ENCODE results near the gene PPL. TPM values are rescaled to one million over a fixed set of nuclear protein-coding genes. Genes with fewer than 3 reads are reported as not detected.

PPL gene
- total and polyA plus RNA-seq, 7 experiments from 2014 or later = 0.15 to 0.47 TPM; not detected in 5

GRCh38 chr16:4865231-4865860, 71.6 kb downstream of the PPL start:
- Mint-ChIP-seq H3K4me3 (no peak overlapping the region), H3K4me1 (peaks cover 8 to 38% (median 27%) of the 10 kb centered on the region in 7 donors), H3K27ac (no peak overlapping the region), H3K36me3 (peaks cover 12 to 37% (median 13%) of the 10 kb centered on the region in 5 donors), H3K27me3 (no peaks in the 10 kb centered on the region), H3K9me3 (no peaks in the 10 kb centered on the region)
- intact Hi-C loops (cut with micrococcal nuclease) = no loop called here
- H3K27me3 ChIP-seq (ENCODE audit: control insufficient read depth in 2 of 2, insufficient read depth in 2 of 2, low read length in 2 of 2) = no peaks in the 10 kb centered on the region
- no peak overlapping the region for H3K4me3 ChIP-seq (ENCODE audit: low read length)
- CTCF ChIA-PET = no interaction called here
- H3K36me3 ChIP-seq (ENCODE audit: control insufficient read depth in 2 of 3, insufficient read depth in 3 of 3, low read length in 3 of 3) = peaks cover 10 to 48% (median 31%) of the 10 kb centered on the region in 3 experiments
- no peak for ATAC-seq
- no peak for DNase-seq
- H3K27ac ChIP-seq (ENCODE audit: low read depth, low read length) = no peak overlapping the region
- H3K4me1 ChIP-seq (ENCODE audit: control insufficient read depth in 2 of 2, insufficient read depth in 2 of 2, low read length in 2 of 2) = no peaks in the 10 kb centered on the region
- H3K9me3 ChIP-seq (ENCODE audit: control insufficient read depth in 2 of 3, low read length in 3 of 3) = no peaks in the 10 kb centered on the region
- POLR2A ChIA-PET = no interaction called here

GRCh38 chr16:4864728-4865127, 72.2 kb downstream of the PPL start:
- Mint-ChIP-seq H3K36me3 (peaks cover 10 to 36% (median 17%) of the 10 kb centered on the region in 5 donors), H3K9me3 (peaks cover 0 to 2% (median 0%) of the 10 kb centered on the region in 11 donors), H3K4me1 (peaks cover 8 to 38% (median 27%) of the 10 kb centered on the region in 7 donors), H3K27ac (peak overlapping the region in 2 of 9 donors; percentile 5 to 8), H3K4me3 (no peak overlapping the region), H3K27me3 (no peaks in the 10 kb centered on the region)
- Histone ChIP-seq H3K4me3 (ENCODE audit: low read length) (no peak overlapping the region), H3K4me1 (ENCODE audit: control insufficient read depth in 2 of 2, insufficient read depth in 2 of 2, low read length in 2 of 2) (no peaks in the 10 kb centered on the region), H3K9me3 (ENCODE audit: control insufficient read depth in 2 of 3, low read length in 3 of 3) (no peaks in the 10 kb centered on the region), H3K27me3 (ENCODE audit: control insufficient read depth in 2 of 2, insufficient read depth in 2 of 2, low read length in 2 of 2) (no peaks in the 10 kb centered on the region), H3K27ac (ENCODE audit: low read depth, low read length) (no peak overlapping the region), H3K36me3 (ENCODE audit: control insufficient read depth in 2 of 3, insufficient read depth in 3 of 3, low read length in 3 of 3) (peaks cover 16 to 48% (median 31%) of the 10 kb centered on the region in 3 experiments)
- intact Hi-C loops (cut with micrococcal nuclease) = no loop called here
- ChIA-PET POLR2A (no interaction called here), CTCF (no interaction called here)
- ATAC-seq (no peak), DNase-seq (no peak)

GRCh38 chr16:4862639-4863038, 74.3 kb downstream of the PPL start:
- intact Hi-C loops (cut with micrococcal nuclease) = no loop called here
- Histone ChIP-seq H3K27me3 (ENCODE audit: control insufficient read depth in 2 of 2, insufficient read depth in 2 of 2, low read length in 2 of 2) (no peaks in the 10 kb centered on the region), H3K27ac (ENCODE audit: low read depth, low read length) (no peak overlapping the region), H3K4me1 (ENCODE audit: control insufficient read depth in 2 of 2, insufficient read depth in 2 of 2, low read length in 2 of 2) (no peaks in the 10 kb centered on the region), H3K9me3 (ENCODE audit: control insufficient read depth in 2 of 3, low read length in 3 of 3) (no peaks in the 10 kb centered on the region), H3K36me3 (ENCODE audit: control insufficient read depth in 2 of 3, insufficient read depth in 3 of 3, low read length in 3 of 3) (peaks cover 25 to 52% (median 26%) of the 10 kb centered on the region in 3 experiments), H3K4me3 (ENCODE audit: low read length) (no peak overlapping the region)
- Mint-ChIP-seq H3K36me3 (peaks cover 19 to 43% (median 24%) of the 10 kb centered on the region in 5 donors), H3K27ac (peak overlapping the region in 1 of 9 donors; percentile 24), H3K9me3 (peaks cover 0 to 2% (median 0%) of the 10 kb centered on the region in 11 donors), H3K4me1 (peaks cover 11 to 32% (median 26%) of the 10 kb centered on the region in 7 donors), H3K27me3 (no peaks in the 10 kb centered on the region), H3K4me3 (no peak overlapping the region)
- ATAC-seq = no peak
- CTCF ChIA-PET = no interaction called here
- POLR2A ChIA-PET = no interaction called here
- DNase-seq = no peak

- DNase-seq (no peak), ATAC-seq (no peak)
- no peak overlapping the region for H3K4me3 ChIP-seq (ENCODE audit: low read length)
- Mint-ChIP-seq H3K4me3 (no peak overlapping the region), H3K36me3 (peaks cover 19 to 45% (median 20%) of the 10 kb centered on the region in 5 donors), H3K4me1 (peaks cover 9 to 29% (median 20%) of the 10 kb centered on the region in 7 donors), H3K27ac (peak overlapping the region in 1 of 9 donors; percentile 19), H3K27me3 (no peaks in the 10 kb centered on the region), H3K9me3 (peaks cover 0 to 2% (median 0%) of the 10 kb centered on the region in 11 donors)
- intact Hi-C loops (cut with micrococcal nuclease) = no loop called here
- no peak overlapping the region for H3K27ac ChIP-seq (ENCODE audit: low read depth, low read length)
- H3K27me3 ChIP-seq (ENCODE audit: control insufficient read depth in 2 of 2, insufficient read depth in 2 of 2, low read length in 2 of 2) = no peaks in the 10 kb centered on the region
- no peaks in the 10 kb centered on the region for H3K9me3 ChIP-seq (ENCODE audit: control insufficient read depth in 2 of 3, low read length in 3 of 3)
- ChIA-PET POLR2A (no interaction called here), CTCF (no interaction called here)
- H3K36me3 ChIP-seq (ENCODE audit: control insufficient read depth in 2 of 3, insufficient read depth in 3 of 3, low read length in 3 of 3) = peaks cover 25 to 63% (median 30%) of the 10 kb centered on the region in 3 experiments
- no peaks in the 10 kb centered on the region for H3K4me1 ChIP-seq (ENCODE audit: control insufficient read depth in 2 of 2, insufficient read depth in 2 of 2, low read length in 2 of 2)
These were observed 76.1 kb downstream of the PPL start for GRCh38 chr16:4860727-4861342.

GRCh38 chr16:4859900-4860255, 77.1 kb downstream of the PPL start:
- intact Hi-C loops (cut with micrococcal nuclease) = no loop called here
- H3K27me3 Mint-ChIP-seq = no peaks in the 10 kb centered on the region
- H3K4me1 Mint-ChIP-seq = peaks cover 9 to 27% (median 19%) of the 10 kb centered on the region in 7 donors
- no peak overlapping the region for H3K4me3 Mint-ChIP-seq
- ChIA-PET CTCF (interaction anchor here (0.5 kb wide), 1 partner anchor 75 kb away, joined by 3 read pairs; no protein-coding TSS in a partner anchor), POLR2A (no interaction called here)
- Histone ChIP-seq H3K36me3 (ENCODE audit: control insufficient read depth in 2 of 3, insufficient read depth in 3 of 3, low read length in 3 of 3) (peaks cover 25 to 70% (median 30%) of the 10 kb centered on the region in 3 experiments), H3K27ac (ENCODE audit: low read depth, low read length) (no peak overlapping the region), H3K4me1 (ENCODE audit: control insufficient read depth in 2 of 2, insufficient read depth in 2 of 2, low read length in 2 of 2) (no peaks in the 10 kb centered on the region), H3K9me3 (ENCODE audit: control insufficient read depth in 2 of 3, low read length in 3 of 3) (no peaks in the 10 kb centered on the region), H3K4me3 (ENCODE audit: low read length) (no peak overlapping the region), H3K27me3 (ENCODE audit: control insufficient read depth in 2 of 2, insufficient read depth in 2 of 2, low read length in 2 of 2) (no peaks in the 10 kb centered on the region)
- peak overlapping the region in 1 of 9 donors; percentile 30 for H3K27ac Mint-ChIP-seq
- DNase-seq (no peak), ATAC-seq (no peak)
- peaks cover 19 to 45% (median 20%) of the 10 kb centered on the region in 5 donors for H3K36me3 Mint-ChIP-seq
- peaks cover 0 to 2% (median 0%) of the 10 kb centered on the region in 11 donors for H3K9me3 Mint-ChIP-seq

- Histone ChIP-seq H3K4me3 (ENCODE audit: low read length) (no peak overlapping the region), H3K36me3 (ENCODE audit: control insufficient read depth in 2 of 3, insufficient read depth in 3 of 3, low read length in 3 of 3) (peaks cover 25 to 76% (median 30%) of the 10 kb centered on the region in 3 experiments), H3K27me3 (ENCODE audit: control insufficient read depth in 2 of 2, insufficient read depth in 2 of 2, low read length in 2 of 2) (no peaks in the 10 kb centered on the region), H3K27ac (ENCODE audit: low read depth, low read length) (no peak overlapping the region), H3K9me3 (ENCODE audit: control insufficient read depth in 2 of 3, low read length in 3 of 3) (no peaks in the 10 kb centered on the region), H3K4me1 (ENCODE audit: control insufficient read depth in 2 of 2, insufficient read depth in 2 of 2, low read length in 2 of 2) (no peaks in the 10 kb centered on the region)
- H3K27me3 Mint-ChIP-seq = no peaks in the 10 kb centered on the region
- no peak overlapping the region for H3K4me3 Mint-ChIP-seq
- intact Hi-C loops (cut with micrococcal nuclease) = no loop called here
- DNase-seq (no peak), ATAC-seq (no peak)
- H3K36me3 Mint-ChIP-seq = peaks cover 19 to 45% (median 20%) of the 10 kb centered on the region in 5 donors
- peaks cover 0 to 2% (median 0%) of the 10 kb centered on the region in 11 donors for H3K9me3 Mint-ChIP-seq
- POLR2A ChIA-PET = no interaction called here
- H3K4me1 Mint-ChIP-seq = peaks cover 9 to 22% (median 13%) of the 10 kb centered on the region in 7 donors
- CTCF ChIA-PET = interaction anchor here (0.5 kb wide), 1 partner anchor 74 kb away, joined by 3 read pairs; no protein-coding TSS in a partner anchor
- H3K27ac Mint-ChIP-seq = peak overlapping the region in 1 of 9 donors; percentile 73
These were observed 77.6 kb downstream of the PPL start for GRCh38 chr16:4859190-4859899.
